Liver (tissue), 9 donors: ENCODE results near the gene DNAH1. TPM values are rescaled to one million over a fixed set of nuclear protein-coding genes. Genes with fewer than 3 reads are reported as not detected.
"Not testable (repeated sequence)": the region's sequence is repeated elsewhere in the genome, so short reads cannot be mapped to it uniquely, and the experiment has no call there.

ENCODE experiments used
- DNase-seq: peaks from one replicate; pipeline ENCODE4 v3.0.0-alpha.2; 2017; ENCODE audit warnings: low spot score
- H3K27ac ChIP-seq, 2 donors: one replicate each; pipeline ENCODE4 v1.7.0; 2013; ENCODE audit warnings: inconsistent platforms in 2 of 2, low read length in 2 of 2, control low read depth in 1 of 2, low read depth in 1 of 2, mild to moderate bottlenecking in 1 of 2
- H3K27me3 ChIP-seq, 4 donors: one replicate each; pipeline versions ENCODE4 v1.6.1 to v1.7.0; 2013; ENCODE audit warnings: low read length in 3 of 4, inconsistent platforms in 1 of 4, mild to moderate bottlenecking in 1 of 4, moderate library complexity in 1 of 4; ENCODE audit not compliant: control insufficient read depth in 4 of 4, insufficient read depth in 4 of 4
- H3K36me3 ChIP-seq, 4 donors: one replicate each; pipeline versions ENCODE4 v1.6.1 to v1.7.0; 2013; ENCODE audit warnings: low read length in 3 of 4, mild to moderate bottlenecking in 3 of 4, low read depth in 1 of 4, moderate library complexity in 1 of 4; ENCODE audit not compliant: control insufficient read depth in 4 of 4, insufficient read depth in 3 of 4
- H3K4me1 ChIP-seq, 4 donors: one replicate each; pipeline versions ENCODE4 v1.6.1 to v1.7.0; 2013; ENCODE audit warnings: low read length in 3 of 4, mild to moderate bottlenecking in 3 of 4, moderate library complexity in 1 of 4; ENCODE audit not compliant: control insufficient read depth in 4 of 4, insufficient read depth in 4 of 4
- H3K4me3 ChIP-seq, 3 donors: one replicate each; pipeline versions ENCODE4 v1.6.1 to v1.7.0; 2013; ENCODE audit warnings: low read length in 3 of 3, control low read depth in 1 of 3, low read depth in 1 of 3, mild to moderate bottlenecking in 1 of 3
- H3K9ac ChIP-seq, 2 donors: one replicate each; pipeline ENCODE4 v1.7.0; 2013; ENCODE audit warnings: low read length in 2 of 2, mild to moderate bottlenecking in 2 of 2, moderate library complexity in 2 of 2, control low read depth in 1 of 2, low read depth in 1 of 2
- H3K9me3 ChIP-seq, 4 donors: one replicate each; pipeline versions ENCODE4 v1.6.1 to v1.7.0; 2013; ENCODE audit warnings: low read length in 3 of 4; ENCODE audit not compliant: control insufficient read depth in 4 of 4
- ATF3 ChIP-seq: IDR thresholded peaks from 2 replicates; pipeline ENCODE4 v1.6.1; 2016; ENCODE audit warnings: antibody characterized with exemption
- EGR1 ChIP-seq, 2 donors: IDR thresholded peaks; 2 replicates each; pipeline ENCODE4 v1.6.1; 2016 to 2018; ENCODE audit warnings: antibody characterized with exemption in 2 of 2, low read depth in 2 of 2
- FOXA2 ChIP-seq: IDR thresholded peaks from 2 replicates; pipeline ENCODE4 v1.6.1; 2016; ENCODE audit warnings: antibody characterized with exemption
- GABPA ChIP-seq, 2 donors: IDR thresholded peaks in 1 of 2; conservative IDR thresholded peaks in 1 of 2; 2 replicates each; pipeline ENCODE4 v1.6.1; 2016; ENCODE audit warnings: antibody characterized with exemption in 2 of 2, mild to moderate bottlenecking in 1 of 2, moderate library complexity in 1 of 2
- HNF4A ChIP-seq, 2 donors: conservative IDR thresholded peaks; 2 replicates each; pipeline ENCODE4 v1.6.1; 2016; ENCODE audit warnings: antibody characterized with exemption in 2 of 2, mild to moderate bottlenecking in 2 of 2
- HNF4G ChIP-seq: IDR thresholded peaks from 2 replicates; pipeline ENCODE4 v1.6.1; 2016; ENCODE audit warnings: antibody characterized with exemption
- JUND ChIP-seq, 2 donors: IDR thresholded peaks; 2 replicates each; pipeline ENCODE4 v1.6.1; 2016; ENCODE audit warnings: antibody characterized with exemption in 2 of 2
- MAX ChIP-seq: IDR thresholded peaks from 2 replicates; pipeline ENCODE4 v1.6.1; 2016; ENCODE audit warnings: antibody characterized with exemption
- NR2F2 ChIP-seq: IDR thresholded peaks from 2 replicates; pipeline ENCODE4 v1.6.1; 2016; ENCODE audit warnings: antibody characterized with exemption
- RAD21 ChIP-seq, 2 donors: IDR thresholded peaks; 2 replicates each; pipeline ENCODE4 v1.6.1; 2016; ENCODE audit warnings: antibody characterized with exemption in 2 of 2, mild to moderate bottlenecking in 2 of 2
- REST ChIP-seq: IDR thresholded peaks from 2 replicates; pipeline ENCODE4 v1.6.1; 2016; ENCODE audit warnings: antibody characterized with exemption, mild to moderate bottlenecking
- RXRA ChIP-seq, 2 donors: IDR thresholded peaks; 2 replicates each; pipeline ENCODE4 v1.6.1; 2017 to 2018; ENCODE audit warnings: antibody characterized with exemption in 2 of 2, mild to moderate bottlenecking in 1 of 2
- SP1 ChIP-seq: IDR thresholded peaks from 2 replicates; pipeline ENCODE4 v1.6.1; 2018; ENCODE audit warnings: antibody characterized with exemption, mild to moderate bottlenecking
- TAF1 ChIP-seq: conservative IDR thresholded peaks from 2 replicates; pipeline ENCODE4 v1.6.1; 2016; ENCODE audit warnings: antibody characterized with exemption, mild to moderate bottlenecking
- YY1 ChIP-seq: IDR thresholded peaks from 2 replicates; pipeline ENCODE4 v1.6.1; 2016; ENCODE audit warnings: antibody characterized with exemption, mild to moderate bottlenecking
- WGBS: extraction: QIAGEN DNeasy Blood & Tissue Kit; methylation state at CpG from one replicate; pipeline ENCODE4 v1.1.7; 2013; 5-methylcytosine and 5-hydroxymethylcytosine counted together
- polyA plus RNA-seq, 2 donors: library from polyadenylated mRNA; stranded (reverse) in 1 of 2; unstranded in 1 of 2; fragments of 200-250 nt in 1 of 2; fragments of >200 nt in 1 of 2; fragmentation: Nextera tagmentation in 1 of 2; extraction: Ambion mirVana in 1 of 2; gene quantifications; one replicate each; pipeline versions ENCODE4 v1.2.1 to v1.2.3, GENCODE V29; 2013 to 2015
- total RNA-seq, 2 donors: library from RNA; depleted of rRNA; stranded (reverse); fragments of >200 nt; gene quantifications; one replicate each; pipeline ENCODE4 v1.2.3, GENCODE V29; 2014
- donor health status: healthy.
- donor health status: healthy.
- donor health status: healthy.
- donor health status: healthy.
- donor health status: healthy.

The DNAH1 gene
- total and polyA plus RNA-seq, 4 donors = 1.5 to 6.0 (median 2.5) TPM

GRCh38 chr3:52272831-52273230 lies 43.3 kb upstream of the DNAH1 start:
- 66% methylated on average over 3 of the region's 3 CpGs for WGBS
- peaks cover 8 to 12% (median 8%) of the 10 kb centered on the region in 4 donors for H3K36me3 ChIP-seq
- H3K4me1 ChIP-seq = peaks cover 4 to 52% (median 37%) of the 10 kb centered on the region in 4 donors
- H3K4me3 ChIP-seq = no peak overlapping the region
- no peaks in the 10 kb centered on the region for H3K9me3 ChIP-seq
- no peak overlapping the region for H3K9ac ChIP-seq
- TF ChIP-seq JUND (IDR thresholded peaks at IDR 0.05) (no peak), FOXA2 (no peak), SP1 (no peak), EGR1 (IDR thresholded peaks at IDR 0.05; ENCODE audit: low read depth in 2 of 2) (no peak), ATF3 (no peak), REST (no peak), RXRA (IDR thresholded peaks at IDR 0.05) (no peak)
- H3K27me3 ChIP-seq = no peaks in the 10 kb centered on the region
- H3K27ac ChIP-seq = no peak overlapping the region
- no peak for DNase-seq

GRCh38 chr3:52274781-52275180 lies 41.3 kb upstream of the DNAH1 start:
- 78% methylated on average over 18 of the region's 18 CpGs for WGBS
- H3K9ac ChIP-seq, H3K27ac ChIP-seq, H3K27me3 ChIP-seq, H3K36me3 ChIP-seq, H3K9me3 ChIP-seq, H3K4me3 ChIP-seq, DNase-seq: not testable (repeated sequence)
- peaks cover 4 to 56% (median 39%) of the 10 kb centered on the region in 4 donors for H3K4me1 ChIP-seq

GRCh38 chr3:52277071-52277964 lies 38.8 kb upstream of the DNAH1 start:
- H3K9ac ChIP-seq = peak overlapping the region; percentile 92 to 99
- peak overlapping the region; percentile 93 to 99 for H3K27ac ChIP-seq
- peaks cover 0 to 4% (median 2%) of the 10 kb centered on the region in 4 donors for H3K36me3 ChIP-seq
- 2% methylated on average over 28 of the region's 28 CpGs for WGBS
- H3K9me3 ChIP-seq = no peaks in the 10 kb centered on the region
- peak overlapping the region; percentile 81 to 99 (median 82) for H3K4me3 ChIP-seq
- no peak for TF ChIP-seq YY1
- peak in 1 of 2 donors; percentile 23 for TF ChIP-seq RXRA (IDR thresholded peaks at IDR 0.05)
- peak; percentile 75 for TF ChIP-seq NR2F2
- no peak for TF ChIP-seq HNF4G
- TF ChIP-seq GABPA (IDR thresholded peaks at IDR 0.05 in 1 of 2, conservative IDR thresholded peaks at IDR 0.05 in 1 of 2) = peak in 1 of 2 donors; percentile 10
- peak; percentile 48 for TF ChIP-seq MAX
- peak; percentile 14 for TF ChIP-seq SP1
- TF ChIP-seq RAD21 (IDR thresholded peaks at IDR 0.05) = peak; percentile 26 to 31
- TF ChIP-seq HNF4A (conservative IDR thresholded peaks at IDR 0.05) = peak; percentile 18 to 19
- TF ChIP-seq TAF1 = no peak
- no peak for TF ChIP-seq FOXA2
- peaks cover 4 to 43% (median 33%) of the 10 kb centered on the region in 4 donors for H3K4me1 ChIP-seq
- no peaks in the 10 kb centered on the region for H3K27me3 ChIP-seq
- DNase-seq = peak; percentile 85
